Measurements from ENCODE around the gene IL1RL1. TPM values are rescaled to one million over a fixed set of nuclear protein-coding genes. Genes with fewer than 3 reads are reported as not detected.
"Not testable (repeated sequence)": the region's sequence is repeated elsewhere in the genome, so short reads cannot be mapped to it uniquely, and the experiment has no call there.

Gene IL1RL1
- total and polyA plus RNA-seq, 7 donors, result 0.23 to 10.7 (median 5.4) TPM

GRCh38 chr2:102318437-102318836 is 7.1 kb downstream of the IL1RL1 start:
- Histone ChIP-seq H3K4me3 (no peak overlapping the region), H3K9me3 (no peaks in the 10 kb centered on the region), H3K36me3 (no peaks in the 10 kb centered on the region), H3K27ac (no peak overlapping the region), H3K4me1 (no peaks in the 10 kb centered on the region), H3K27me3 (no peaks in the 10 kb centered on the region)
- no peak for DNase-seq
- 89 to 91% methylated on average over 2 of the region's 2 CpGs for WGBS, 2 donors
- intact Hi-C loops (cut with DNase I), result no loop called here
- no peak for TF ChIP-seq POLR2AphosphoS5 (IDR thresholded peaks at IDR 0.05)
- TF ChIP-seq POLR2A (IDR thresholded peaks at IDR 0.05), result no peak

GRCh38 chr2:102321941-102322719 is 10.8 kb downstream of the IL1RL1 start:
- 73 to 94% methylated on average over 6 of the region's 6 CpGs for WGBS, 2 donors
- Histone ChIP-seq H3K27ac (no peak overlapping the region), H3K9me3 (no peaks in the 10 kb centered on the region), H3K36me3 (no peaks in the 10 kb centered on the region), H3K27me3 (no peaks in the 10 kb centered on the region), H3K4me3 (no peak overlapping the region), H3K4me1 (no peaks in the 10 kb centered on the region)
- DNase-seq, result no peak
- intact Hi-C loops (cut with DNase I), result no loop called here
- TF ChIP-seq POLR2A (IDR thresholded peaks at IDR 0.05) (no peak), CTCF (IDR thresholded peaks at IDR 0.05) (no peak), POLR2AphosphoS5 (IDR thresholded peaks at IDR 0.05) (no peak), EP300 (IDR thresholded peaks at IDR 0.05) (no peak)

- intact Hi-C loops (cut with DNase I); H3K4me3 ChIP-seq: not testable (repeated sequence)
- 80 to 94% methylated on average over 5 of the region's 5 CpGs for WGBS, 2 donors
These were observed 13.6 kb downstream of the IL1RL1 start for GRCh38 chr2:102324914-102325313.

GRCh38 chr2:102331311-102331980 is 20.1 kb downstream of the IL1RL1 start:
- Histone ChIP-seq H3K27me3 (no peaks in the 10 kb centered on the region), H3K27ac (no peak overlapping the region), H3K4me3 (no peak overlapping the region), H3K9me3 (no peaks in the 10 kb centered on the region), H3K36me3 (no peaks in the 10 kb centered on the region), H3K4me1 (no peaks in the 10 kb centered on the region)
- TF ChIP-seq POLR2A (IDR thresholded peaks at IDR 0.05) (no peak), EP300 (IDR thresholded peaks at IDR 0.05) (no peak), CTCF (IDR thresholded peaks at IDR 0.05) (no peak), POLR2AphosphoS5 (IDR thresholded peaks at IDR 0.05) (no peak)
- WGBS, 2 donors, result 75 to 82% methylated on average over 5 of the region's 5 CpGs
- intact Hi-C loops (cut with DNase I), result no loop called here
- no peak for DNase-seq

More at GRCh38 chr2:102324914-102325313, 13.6 kb downstream of the IL1RL1 start:
- not testable (repeated sequence) for DNase-seq, H3K27me3 ChIP-seq, H3K4me1 ChIP-seq, H3K9me3 ChIP-seq, H3K36me3 ChIP-seq, H3K27ac ChIP-seq

- no peak overlapping the region for H3K27ac ChIP-seq
- DNase-seq, result no peak
- H3K4me1 ChIP-seq, result no peaks in the 10 kb centered on the region
- H3K4me3 ChIP-seq, result no peak overlapping the region
- intact Hi-C loops (cut with DNase I), result no loop called here
- no peaks in the 10 kb centered on the region for H3K36me3 ChIP-seq
- TF ChIP-seq POLR2AphosphoS5 (IDR thresholded peaks at IDR 0.05), result no peak
- TF ChIP-seq CTCF (IDR thresholded peaks at IDR 0.05), result no peak
- TF ChIP-seq EP300 (IDR thresholded peaks at IDR 0.05), result no peak
- TF ChIP-seq POLR2A (IDR thresholded peaks at IDR 0.05), result no peak
- H3K9me3 ChIP-seq, result no peaks in the 10 kb centered on the region
- no peaks in the 10 kb centered on the region for H3K27me3 ChIP-seq
- WGBS, 2 donors, result 89 to 93% methylated on average over 1 of the region's 1 CpG
These were observed 23.1 kb downstream of the IL1RL1 start for GRCh38 chr2:102334486-102334885.

Data from sigmoid colon (tissue), 7 donors.